Activated CD8-positive, alpha-beta T cell treated with anti-CD3 and anti-CD28 coated beads for 36 hours (primary cell): ENCODE data around the gene CLCN6. TPM values are rescaled to one million over a fixed set of nuclear protein-coding genes. Genes with fewer than 3 reads are reported as not detected.

ENCODE experiments used
- ATAC-seq: fragments of 200-7000 bp; cut with Tn5 transposase; one replicate; pipeline ENCODE4 v1.10.0; 2021; ENCODE audit warnings: mild to moderate bottlenecking, moderate library complexity
- CTCF ChIA-PET: fragments of 350-600 bp; sonication (Branson Sonifier 250); formaldehyde crosslinking; loops from one replicate; lab custom pipeline; 2021; ENCODE audit warnings: antibody characterized with exemption; lab: Charles Lee
- POLR2A ChIA-PET: fragments of 350-600 bp; sonication (Branson Sonifier 250); formaldehyde crosslinking; loops from one replicate; lab custom pipeline; 2021; ENCODE audit warnings: antibody characterized with exemption; lab: Charles Lee
- DNase-seq: peaks from one replicate; pipeline ENCODE4 v3.0.0-alpha.2; 2020
- H3K27ac Mint-ChIP-seq: one replicate; pipeline ENCODE4 v1.8.0; 2021; ENCODE audit warnings: mild to moderate bottlenecking, mixed read lengths
- H3K27me3 Mint-ChIP-seq: one replicate; pipeline ENCODE4 v1.8.0; 2021; ENCODE audit warnings: mixed read lengths
- H3K36me3 Mint-ChIP-seq: one replicate; pipeline ENCODE4 v1.8.0; 2021; ENCODE audit warnings: low read depth, mixed read lengths
- H3K4me1 Mint-ChIP-seq: one replicate; pipeline ENCODE4 v1.8.0; 2021; ENCODE audit warnings: low read depth, mixed read lengths
- H3K4me3 Mint-ChIP-seq: one replicate; pipeline ENCODE4 v1.8.0; 2021; ENCODE audit warnings: mild to moderate bottlenecking, moderate library complexity, mixed read lengths
- H3K9me3 Mint-ChIP-seq: one replicate; pipeline ENCODE4 v1.8.0; 2021; ENCODE audit warnings: mixed read lengths
- intact Hi-C: fragments of 100-400 bp; cut with micrococcal nuclease; formaldehyde crosslinking; loops from one replicate; pipeline ENCODE4 v1.10.0; 2022
- total RNA-seq, 2 experiments: library from RNA; stranded (reverse); gene quantifications; one replicate each; pipeline ENCODE4 v1.2.3, GENCODE V29; 2021
- TF ChIP-seq, protein P1 (sequence below): fragments of 200-600 bp; IDR thresholded peaks from one replicate; pipeline ENCODE4 v1.8.0; 2022; ENCODE audit warnings: antibody characterized with exemption, mild to moderate bottlenecking

The CLCN6 gene
- total RNA-seq, 2 experiments from 2014 or later: 10.8 to 12.2 TPM

DNA sequence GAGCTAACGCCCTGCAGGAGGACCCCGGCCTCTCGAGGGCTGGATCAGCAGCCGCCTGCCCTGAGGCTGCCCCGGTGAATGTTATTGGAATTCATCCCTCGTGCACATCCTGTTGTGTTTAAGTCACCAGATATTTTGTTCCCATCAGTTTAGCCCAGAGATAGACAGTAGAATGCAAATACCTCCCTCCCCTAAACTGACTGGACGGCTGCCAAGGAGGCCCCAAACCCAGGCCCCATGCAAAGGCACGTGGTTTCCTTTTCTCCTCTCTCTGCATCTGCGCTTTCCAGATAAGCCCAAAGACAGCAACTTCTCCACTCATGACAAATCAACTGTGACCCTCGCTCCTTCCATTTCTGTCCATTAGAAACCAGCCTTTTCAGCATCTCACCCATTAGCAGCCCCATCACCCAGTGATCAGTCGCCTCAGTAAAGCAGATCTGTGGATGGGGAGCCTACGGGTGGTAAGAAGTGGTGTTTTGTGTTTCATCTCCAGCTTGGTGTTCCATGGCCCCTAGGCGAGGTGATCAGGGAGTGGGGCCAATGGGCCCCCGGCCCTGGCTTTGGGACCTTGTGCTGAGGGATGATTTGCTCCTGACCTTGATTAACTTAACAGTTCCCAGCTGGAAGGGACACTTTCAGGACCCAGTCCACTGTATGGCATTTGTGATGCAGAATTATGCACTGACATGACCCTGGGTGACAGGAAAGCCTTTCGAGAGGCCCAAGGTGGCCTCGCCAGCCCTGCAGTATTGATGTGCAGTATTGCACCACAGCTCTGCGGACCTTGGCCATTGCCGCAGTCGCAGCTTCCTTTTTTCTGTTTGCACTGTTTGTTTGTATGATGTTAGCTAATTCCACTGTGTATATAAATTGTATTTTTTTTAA is 36.4 kb downstream of the CLCN6 start:
- no peak overlapping the region for H3K27ac Mint-ChIP-seq
- DNase-seq: no peak
- peaks cover 19% of the 10 kb centered on the region for H3K36me3 Mint-ChIP-seq
- TF ChIP-seq, protein P1, sequence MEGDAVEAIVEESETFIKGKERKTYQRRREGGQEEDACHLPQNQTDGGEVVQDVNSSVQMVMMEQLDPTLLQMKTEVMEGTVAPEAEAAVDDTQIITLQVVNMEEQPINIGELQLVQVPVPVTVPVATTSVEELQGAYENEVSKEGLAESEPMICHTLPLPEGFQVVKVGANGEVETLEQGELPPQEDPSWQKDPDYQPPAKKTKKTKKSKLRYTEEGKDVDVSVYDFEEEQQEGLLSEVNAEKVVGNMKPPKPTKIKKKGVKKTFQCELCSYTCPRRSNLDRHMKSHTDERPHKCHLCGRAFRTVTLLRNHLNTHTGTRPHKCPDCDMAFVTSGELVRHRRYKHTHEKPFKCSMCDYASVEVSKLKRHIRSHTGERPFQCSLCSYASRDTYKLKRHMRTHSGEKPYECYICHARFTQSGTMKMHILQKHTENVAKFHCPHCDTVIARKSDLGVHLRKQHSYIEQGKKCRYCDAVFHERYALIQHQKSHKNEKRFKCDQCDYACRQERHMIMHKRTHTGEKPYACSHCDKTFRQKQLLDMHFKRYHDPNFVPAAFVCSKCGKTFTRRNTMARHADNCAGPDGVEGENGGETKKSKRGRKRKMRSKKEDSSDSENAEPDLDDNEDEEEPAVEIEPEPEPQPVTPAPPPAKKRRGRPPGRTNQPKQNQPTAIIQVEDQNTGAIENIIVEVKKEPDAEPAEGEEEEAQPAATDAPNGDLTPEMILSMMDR: no peak
- no peaks in the 10 kb centered on the region for H3K9me3 Mint-ChIP-seq
- CTCF ChIA-PET: no interaction called here
- no peak overlapping the region for H3K4me3 Mint-ChIP-seq
- POLR2A ChIA-PET: interaction anchor here (8.7 kb wide), 1 partner anchor 66 kb away, joined by 111 read pairs; no protein-coding TSS in a partner anchor
- no peak for ATAC-seq
- H3K27me3 Mint-ChIP-seq: no peaks in the 10 kb centered on the region
- H3K4me1 Mint-ChIP-seq: no peaks in the 10 kb centered on the region
- intact Hi-C loops: no loop called here

DNA sequence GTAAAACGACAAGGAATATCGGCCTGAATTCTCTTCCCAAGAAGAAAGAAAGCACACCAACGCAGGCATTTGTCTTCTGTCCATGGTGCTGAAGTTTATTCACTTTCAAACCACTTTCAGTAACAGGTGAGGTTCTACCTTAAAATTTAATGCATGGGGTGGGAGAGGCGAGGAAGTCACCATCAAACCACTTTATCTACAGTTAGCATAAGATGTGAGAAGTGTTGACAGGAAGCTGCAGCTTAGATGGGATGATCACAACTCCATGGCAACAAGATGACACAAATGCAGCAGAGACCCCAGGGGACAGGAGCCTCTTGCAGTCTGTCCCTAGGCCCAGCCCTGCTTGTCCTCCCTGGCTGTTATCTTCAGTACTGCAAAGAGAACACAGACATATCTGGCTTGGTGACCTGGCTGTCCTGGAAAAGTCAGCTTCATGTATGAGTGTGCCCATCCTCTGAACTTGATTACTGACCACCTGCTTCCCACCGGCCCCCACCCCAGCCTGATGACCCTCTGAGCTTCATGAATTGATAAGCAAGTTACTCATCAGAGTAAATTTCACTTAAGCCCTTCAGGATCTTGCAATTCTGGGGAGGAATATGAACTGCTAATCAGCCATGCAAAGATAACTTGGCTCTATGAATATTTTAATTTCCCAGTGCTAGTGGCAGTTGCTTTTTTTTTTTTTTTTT is 39.8 kb downstream of the CLCN6 start:
- TF ChIP-seq, protein P1: no peak
- ATAC-seq: no peak
- ChIA-PET CTCF (interaction anchor here (0.6 to 1.2 kb wide), 2 partner anchors 15 to 804 kb away, joined by 3 to 4 read pairs; no protein-coding TSS in a partner anchor), POLR2A (interaction anchor here (0.9 to 4.7 kb wide), 2 partner anchors 8 to 63 kb away, joined by 3 to 48 read pairs; no protein-coding TSS in a partner anchor)
- H3K27ac Mint-ChIP-seq: no peak overlapping the region
- H3K4me1 Mint-ChIP-seq: no peaks in the 10 kb centered on the region
- DNase-seq: no peak
- no peak overlapping the region for H3K4me3 Mint-ChIP-seq
- H3K27me3 Mint-ChIP-seq: no peaks in the 10 kb centered on the region
- H3K9me3 Mint-ChIP-seq: no peaks in the 10 kb centered on the region
- peaks cover 10% of the 10 kb centered on the region for H3K36me3 Mint-ChIP-seq
- intact Hi-C loops: no loop called here

DNA sequence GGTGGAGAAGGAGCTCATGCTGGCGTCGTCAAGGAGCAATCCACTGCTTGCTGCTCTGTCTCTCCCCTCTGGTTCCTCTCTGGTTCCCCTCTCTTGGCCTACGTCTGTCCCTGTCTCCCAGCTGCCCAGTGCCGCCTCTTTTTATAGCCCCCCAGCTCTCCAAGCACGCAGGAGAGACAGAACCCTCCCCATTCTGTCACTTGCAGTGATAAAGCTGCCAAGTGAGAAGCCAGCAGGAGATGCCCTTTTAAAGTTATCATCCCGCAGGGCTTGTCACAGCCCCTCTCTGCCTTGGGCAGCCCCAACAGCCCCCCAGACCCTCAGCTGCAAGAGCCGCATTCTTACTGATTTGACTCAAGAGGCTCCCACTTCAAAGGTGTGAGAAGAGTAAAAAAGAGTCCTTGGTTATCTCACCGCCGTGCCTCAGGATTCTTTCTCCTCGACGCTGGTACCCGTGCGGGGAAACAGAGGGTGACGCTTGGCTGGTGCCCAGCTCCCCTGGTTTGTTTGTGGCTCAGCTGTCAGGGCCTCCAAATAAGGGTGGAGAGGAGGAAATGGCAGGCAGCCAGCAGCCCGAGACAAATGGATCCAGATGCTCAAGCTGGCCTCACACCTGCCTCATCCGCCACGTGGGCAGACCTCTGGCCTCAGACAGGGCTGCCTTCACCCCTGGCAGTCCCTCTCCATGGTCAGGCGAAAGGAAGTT is 41.8 kb downstream of the CLCN6 start, which contains the start of gene NPPA:
Gene NPPA (minus strand): TSS at position 117 of the 706 bp plus-strand sequence. CDS start 99 bp downstream, at position 18.
- intact Hi-C loops: no loop called here
- DNase-seq (no peak), ATAC-seq (no peak)
- Mint-ChIP-seq H3K27ac (no peak within 1 kb of the TSS), H3K4me1 (no peaks in the 10 kb centered on the region), H3K36me3 (peaks cover 8% of the 10 kb centered on the region), H3K27me3 (no peaks in the 10 kb centered on the region), H3K9me3 (no peaks in the 10 kb centered on the region), H3K4me3 (no peak within 1 kb of the TSS)
- POLR2A ChIA-PET: interaction anchor here (4.7 kb wide), 1 partner anchor 61 kb away, joined by 48 read pairs; no protein-coding TSS in a partner anchor
- TF ChIP-seq, protein P1: no peak
- CTCF ChIA-PET: interaction anchor here (1.6 kb wide), 1 partner anchor 9 kb away, joined by 5 read pairs; no protein-coding TSS in a partner anchor

DNA sequence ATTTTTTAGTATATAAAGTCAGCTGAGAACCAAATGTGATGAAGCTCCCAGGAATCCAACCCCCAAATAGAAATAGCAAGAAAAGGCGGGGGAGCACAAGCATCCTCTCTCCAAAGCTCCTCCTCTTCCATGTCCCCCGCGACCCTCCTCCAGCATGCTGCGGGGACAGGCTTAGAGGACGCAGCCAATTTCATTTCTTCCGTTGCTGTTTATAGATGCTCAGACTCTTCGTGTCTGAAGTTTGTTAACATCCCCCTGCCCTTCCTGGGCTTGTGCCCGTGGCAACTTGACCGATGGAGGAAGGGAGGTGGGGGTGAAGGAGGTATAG is 42.3 kb downstream of the CLCN6 start:
- Mint-ChIP-seq H3K36me3 (peaks cover 8% of the 10 kb centered on the region), H3K9me3 (no peaks in the 10 kb centered on the region), H3K4me1 (no peaks in the 10 kb centered on the region), H3K4me3 (no peak overlapping the region), H3K27me3 (peaks cover 3% of the 10 kb centered on the region), H3K27ac (no peak overlapping the region)
- TF ChIP-seq, protein P1: no peak
- DNase-seq: no peak
- CTCF ChIA-PET: interaction anchor here (0.6 to 1.6 kb wide), 2 partner anchors 10 to 100 kb away, joined by 3 to 5 read pairs; no protein-coding TSS in a partner anchor
- POLR2A ChIA-PET: interaction anchor here (4.7 kb wide), 1 partner anchor 60 kb away, joined by 48 read pairs; no protein-coding TSS in a partner anchor
- ATAC-seq: no peak
- intact Hi-C loops: no loop called here
